Measurements from ENCODE around the gene PRXL2C.

GRCh38 chr9:96618209-96619123, 36.7 kb downstream of the PRXL2C start:
- TF ChIP-seq CTCF (conservative IDR thresholded peaks at IDR 0.05) (no peak), EZH2 (IDR thresholded peaks at IDR 0.05; ENCODE audit: low read depth) (no peak)
